ENCODE data around the gene CALHM4.

GRCh38 chr6:116572162-116572561, 18.6 kb downstream of the CALHM4 start:
- TF ChIP-seq POLR2A (IDR thresholded peaks at IDR 0.05) = no peak
- TF ChIP-seq, protein P1, sequence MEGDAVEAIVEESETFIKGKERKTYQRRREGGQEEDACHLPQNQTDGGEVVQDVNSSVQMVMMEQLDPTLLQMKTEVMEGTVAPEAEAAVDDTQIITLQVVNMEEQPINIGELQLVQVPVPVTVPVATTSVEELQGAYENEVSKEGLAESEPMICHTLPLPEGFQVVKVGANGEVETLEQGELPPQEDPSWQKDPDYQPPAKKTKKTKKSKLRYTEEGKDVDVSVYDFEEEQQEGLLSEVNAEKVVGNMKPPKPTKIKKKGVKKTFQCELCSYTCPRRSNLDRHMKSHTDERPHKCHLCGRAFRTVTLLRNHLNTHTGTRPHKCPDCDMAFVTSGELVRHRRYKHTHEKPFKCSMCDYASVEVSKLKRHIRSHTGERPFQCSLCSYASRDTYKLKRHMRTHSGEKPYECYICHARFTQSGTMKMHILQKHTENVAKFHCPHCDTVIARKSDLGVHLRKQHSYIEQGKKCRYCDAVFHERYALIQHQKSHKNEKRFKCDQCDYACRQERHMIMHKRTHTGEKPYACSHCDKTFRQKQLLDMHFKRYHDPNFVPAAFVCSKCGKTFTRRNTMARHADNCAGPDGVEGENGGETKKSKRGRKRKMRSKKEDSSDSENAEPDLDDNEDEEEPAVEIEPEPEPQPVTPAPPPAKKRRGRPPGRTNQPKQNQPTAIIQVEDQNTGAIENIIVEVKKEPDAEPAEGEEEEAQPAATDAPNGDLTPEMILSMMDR (IDR thresholded peaks at IDR 0.05) = no peak

Measured in breast epithelium (tissue), 3 donors.